ENCODE measurements around the gene WFIKKN2. TPM values are rescaled to one million over a fixed set of nuclear protein-coding genes. Genes with fewer than 3 reads are reported as not detected.

The WFIKKN2 gene
- total and polyA plus RNA-seq, 2 of the 13 experiments (the other 11 are each of a cell fraction or from before 2014, with no cell fraction given): not detected

- no peak for TF ChIP-seq ZSCAN21 (CRISPR knock-in tag; IDR thresholded peaks at IDR 0.05; ENCODE audit: borderline replicate concordance)
- peak; percentile 67 for TF ChIP-seq CREM (IDR thresholded peaks at IDR 0.05)
- no peak for TF ChIP-seq CREM (CRISPR knock-in tag; IDR thresholded peaks at IDR 0.05)
- no peak for TF ChIP-seq MED13 (CRISPR knock-in tag; IDR thresholded peaks at IDR 0.05)
- TF ChIP-seq ZMAT5 (CRISPR knock-in tag; IDR thresholded peaks at IDR 0.05; ENCODE audit: borderline replicate concordance, low read depth): no peak
- TF ChIP-seq ZNF883 (CRISPR knock-in tag; IDR thresholded peaks at IDR 0.05; ENCODE audit: not compliant biosample characterization): no peak
- TF ChIP-seq HMG20A (CRISPR knock-in tag; IDR thresholded peaks at IDR 0.05; ENCODE audit: borderline replicate concordance): peak; percentile 86
- TF ChIP-seq ZMYM2 (CRISPR knock-in tag; IDR thresholded peaks at IDR 0.05): peak; percentile 42; the same call in 1 of the 2 replicates
- TF ChIP-seq ZBTB20 (CRISPR knock-in tag; IDR thresholded peaks at IDR 0.05; ENCODE audit: borderline replicate concordance, low read depth): 0 out of 2 replicates have a peak, but pooled peaks have one; percentile 11
- TF ChIP-seq CBX5 (CRISPR knock-in tag; IDR thresholded peaks at IDR 0.05; ENCODE audit: borderline replicate concordance): no peak
- TF ChIP-seq NAIF1 (CRISPR knock-in tag; IDR thresholded peaks at IDR 0.05; ENCODE audit: borderline replicate concordance): 0 out of 2 replicates have a peak, but pooled peaks have one; percentile 53
- TF ChIP-seq ZNF740 (CRISPR knock-in tag; IDR thresholded peaks at IDR 0.05): no peak
- TF ChIP-seq ZNF572 (CRISPR knock-in tag; IDR thresholded peaks at IDR 0.05): no peak
- no peak for TF ChIP-seq GABPB1 (CRISPR knock-in tag; IDR thresholded peaks at IDR 0.05)
- no peak for TF ChIP-seq FLYWCH1 (CRISPR knock-in tag; IDR thresholded peaks at IDR 0.05)
- TF ChIP-seq NR2F1 (CRISPR knock-in tag; IDR thresholded peaks at IDR 0.05): no peak
- no peak for TF ChIP-seq TRIM24 (CRISPR knock-in tag; IDR thresholded peaks at IDR 0.05)
- TF ChIP-seq PAXIP1 (CRISPR knock-in tag; conservative IDR thresholded peaks at IDR 0.05): peak; percentile 91
Measured at GRCh38 chr17:50855708-50856330, 20.4 kb downstream of the WFIKKN2 start (continued).
